Activated CD4-positive, alpha-beta T cell treated with anti-CD3 and anti-CD28 coated beads, Interleukin-2, Interleukin-4, amounts not matched to agents 100 ng/mL and 50 ng/mL, durations not matched to agents 16 hours and 8 hours (primary cell): ENCODE measurements around the gene NBPF9.
"Not testable (repeated sequence)": the region's sequence is repeated elsewhere in the genome, so short reads cannot be mapped to it uniquely, and the experiment has no call there.

Experiments used
- DNase-seq: peaks from one replicate; pipeline ENCODE4 v3.0.0-alpha.2; 2020; ENCODE audit warnings: low spot score

Gene NBPF9, protein sequence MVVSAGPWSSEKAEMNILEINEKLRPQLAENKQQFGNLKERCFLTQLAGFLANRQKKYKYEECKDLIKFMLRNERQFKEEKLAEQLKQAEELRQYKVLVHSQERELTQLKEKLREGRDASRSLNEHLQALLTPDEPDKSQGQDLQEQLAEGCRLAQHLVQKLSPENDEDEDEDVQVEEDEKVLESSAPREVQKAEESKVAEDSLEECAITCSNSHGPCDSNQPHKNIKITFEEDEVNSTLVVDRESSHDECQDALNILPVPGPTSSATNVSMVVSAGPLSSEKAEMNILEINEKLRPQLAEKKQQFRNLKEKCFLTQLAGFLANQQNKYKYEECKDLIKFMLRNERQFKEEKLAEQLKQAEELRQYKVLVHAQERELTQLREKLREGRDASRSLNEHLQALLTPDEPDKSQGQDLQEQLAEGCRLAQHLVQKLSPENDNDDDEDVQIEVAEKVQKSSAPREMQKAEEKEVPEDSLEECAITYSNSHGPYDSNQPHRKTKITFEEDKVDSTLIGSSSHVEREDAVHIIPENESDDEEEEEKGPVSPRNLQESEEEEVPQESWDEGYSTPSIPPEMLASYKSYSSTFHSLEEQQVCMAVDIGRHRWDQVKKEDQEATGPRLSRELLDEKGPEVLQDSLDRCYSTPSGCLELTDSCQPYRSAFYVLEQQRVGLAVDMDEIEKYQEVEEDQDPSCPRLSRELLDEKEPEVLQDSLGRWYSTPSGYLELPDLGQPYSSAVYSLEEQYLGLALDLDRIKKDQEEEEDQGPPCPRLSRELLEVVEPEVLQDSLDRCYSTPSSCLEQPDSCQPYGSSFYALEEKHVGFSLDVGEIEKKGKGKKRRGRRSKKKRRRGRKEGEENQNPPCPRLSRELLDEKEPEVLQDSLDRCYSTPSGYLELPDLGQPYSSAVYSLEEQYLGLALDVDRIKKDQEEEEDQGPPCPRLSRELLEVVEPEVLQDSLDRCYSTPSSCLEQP (N-terminal part only)

DNA sequence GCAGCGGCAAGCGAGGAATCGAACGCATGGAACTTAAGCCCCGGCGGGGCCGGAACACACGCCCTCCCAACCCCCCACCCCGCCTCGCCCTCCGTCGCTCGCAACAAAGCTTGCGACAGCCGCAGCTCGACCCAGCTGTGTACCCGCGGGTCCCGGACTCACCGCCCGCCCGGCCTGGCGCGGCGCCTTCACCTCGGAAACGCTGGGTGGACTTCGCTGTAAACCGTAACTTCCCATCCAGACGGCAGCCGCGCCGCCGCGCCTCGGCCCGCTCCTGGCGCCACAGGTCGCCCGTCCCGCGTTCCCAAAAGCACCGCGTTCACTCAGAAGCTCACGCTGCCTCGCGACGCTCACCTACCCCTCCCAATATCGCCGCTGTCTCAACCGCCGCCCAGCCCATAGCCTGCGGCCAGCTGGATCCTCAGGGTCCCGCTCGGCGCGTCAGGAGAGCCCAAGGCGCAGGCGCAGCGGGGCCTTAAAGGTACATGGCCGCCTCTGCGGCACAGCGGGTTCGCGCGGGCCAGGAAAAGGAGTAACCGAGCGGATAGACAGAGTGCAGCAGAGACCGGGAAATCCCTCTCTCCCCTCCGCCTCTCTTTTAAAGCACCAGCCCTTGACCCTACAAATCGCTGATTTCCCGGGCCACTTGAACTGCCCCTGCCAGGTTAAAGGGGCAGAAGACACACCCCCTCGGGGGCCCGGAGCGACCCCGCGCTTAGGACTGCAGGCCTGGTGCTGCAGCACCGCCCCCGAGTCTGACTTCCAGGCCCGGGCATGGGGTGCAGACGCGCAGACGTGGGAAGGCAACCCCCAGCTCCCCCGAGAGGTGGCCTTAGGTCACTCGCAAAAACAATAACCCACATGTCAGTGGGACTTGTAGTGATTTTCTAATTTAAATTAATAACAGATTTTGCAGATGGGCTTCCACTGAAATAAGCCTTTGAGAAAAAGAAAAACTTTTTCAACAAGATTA, at the start of gene NBPF9:
Gene NBPF9, minus strand, starts transcription at position 443 of the 973 bp plus-strand sequence. CDS start 21,412 bp downstream, outside the sequence.
- peak; percentile 40 for DNase-seq

DNA sequence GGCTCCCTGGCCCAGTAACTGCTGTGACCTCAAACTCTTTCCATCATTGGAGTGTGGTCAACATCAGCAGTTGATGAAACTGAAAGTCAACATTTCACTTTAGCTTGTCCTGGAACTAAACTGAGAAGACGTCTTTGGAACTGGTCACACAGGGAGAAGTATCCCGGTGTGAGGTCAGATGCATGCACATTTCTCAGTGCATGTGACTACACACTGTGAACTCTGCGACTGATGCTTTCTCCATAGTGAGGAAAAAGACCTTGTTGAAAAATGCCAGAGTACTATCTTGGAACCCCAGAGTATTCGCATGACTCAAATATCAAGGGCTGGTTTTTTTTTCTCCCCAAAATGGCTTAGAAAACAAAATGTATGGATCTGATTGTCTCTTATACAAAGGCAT, 46.6 kb upstream of the NBPF9 start:
- DNase-seq: not testable (repeated sequence)

DNA sequence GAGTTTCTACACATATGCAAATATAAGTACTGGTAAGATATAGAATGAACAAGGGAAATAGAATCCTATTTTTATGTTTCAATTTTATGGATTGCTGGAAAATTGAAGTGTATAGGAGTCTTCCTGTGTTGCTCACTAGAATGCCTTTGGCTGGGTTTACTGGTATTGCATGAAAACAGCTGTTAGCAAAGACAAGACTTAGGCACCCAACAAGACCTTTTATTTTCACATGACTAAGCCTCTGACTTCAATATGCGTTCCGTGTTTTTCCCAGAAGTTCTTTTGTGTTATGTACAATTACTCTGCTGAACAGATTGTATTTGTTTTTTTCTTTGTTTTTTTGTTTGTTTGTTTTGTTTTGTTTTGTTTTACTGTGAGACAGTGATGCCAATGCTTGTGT, 34.2 kb upstream of the NBPF9 start:
- not testable (repeated sequence) for DNase-seq

DNA sequence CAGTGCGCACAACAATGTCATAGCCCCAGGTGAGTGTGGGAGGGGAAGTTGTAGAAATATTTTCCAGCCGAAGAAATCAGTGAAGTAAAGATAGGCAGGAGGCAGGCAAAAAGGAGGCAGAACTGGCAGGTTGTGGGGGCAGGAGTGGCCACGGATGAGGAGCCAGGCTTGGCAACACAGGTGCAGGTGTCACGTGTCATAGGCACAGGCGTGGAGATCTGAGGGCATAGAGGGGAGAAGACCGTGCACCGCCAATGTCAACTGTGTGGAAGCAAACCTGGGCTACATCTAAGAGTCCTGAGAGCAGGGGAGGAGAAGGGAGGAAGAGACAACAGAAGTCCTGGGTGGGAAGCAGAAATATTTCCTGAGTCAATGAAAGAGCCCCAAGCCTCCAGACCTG, 27.6 kb upstream of the NBPF9 start:
- not testable (repeated sequence) for DNase-seq

DNA sequence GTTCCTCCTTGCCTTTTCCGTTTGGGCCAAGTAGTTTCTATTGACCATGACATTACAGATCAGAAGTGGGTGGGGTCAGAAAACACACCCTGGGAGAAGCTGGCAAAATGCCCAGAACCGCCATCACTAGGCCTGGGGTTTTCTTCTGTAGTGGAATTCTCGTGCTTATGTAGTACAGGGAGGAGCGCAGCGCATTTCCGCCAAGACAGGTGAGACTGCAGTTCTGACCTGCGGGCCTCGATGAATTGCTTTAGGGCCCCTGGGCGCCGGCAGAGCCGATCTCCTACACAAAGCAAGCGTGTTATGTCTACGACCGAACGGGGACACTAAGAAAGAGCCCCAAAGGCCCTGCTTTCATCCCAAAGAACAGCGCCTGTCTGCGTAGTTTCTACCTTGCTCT, 25.9 kb upstream of the NBPF9 start:
- not testable (repeated sequence) for DNase-seq

DNA sequence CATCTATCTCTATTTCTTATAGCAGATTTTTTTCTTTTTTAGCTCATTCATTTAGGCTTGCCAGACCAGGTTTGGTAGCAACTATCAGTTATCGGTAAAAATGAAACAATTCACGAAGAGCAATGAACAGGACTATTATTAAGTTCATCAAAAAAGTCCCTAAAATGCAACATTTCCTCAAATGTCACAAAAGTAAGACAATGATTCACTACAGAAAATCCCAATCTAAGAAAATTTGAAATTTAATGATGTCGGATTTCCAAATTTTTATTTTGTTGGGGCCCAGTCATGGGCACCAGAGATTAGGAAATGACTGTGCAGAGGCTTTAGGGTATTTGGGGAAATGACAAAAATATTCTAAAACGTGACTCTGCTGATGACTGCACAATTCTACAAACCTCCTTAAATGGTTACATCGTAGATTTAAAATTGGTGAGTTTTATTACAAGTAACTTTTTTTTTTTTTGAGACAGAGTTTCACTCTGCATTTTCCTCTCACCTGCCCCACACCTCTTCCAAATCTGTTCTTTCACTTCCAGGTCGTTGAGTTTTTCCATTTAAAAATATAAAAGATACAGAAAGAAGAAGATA, 23.3 kb upstream of the NBPF9 start:
- not testable (repeated sequence) for DNase-seq

DNA sequence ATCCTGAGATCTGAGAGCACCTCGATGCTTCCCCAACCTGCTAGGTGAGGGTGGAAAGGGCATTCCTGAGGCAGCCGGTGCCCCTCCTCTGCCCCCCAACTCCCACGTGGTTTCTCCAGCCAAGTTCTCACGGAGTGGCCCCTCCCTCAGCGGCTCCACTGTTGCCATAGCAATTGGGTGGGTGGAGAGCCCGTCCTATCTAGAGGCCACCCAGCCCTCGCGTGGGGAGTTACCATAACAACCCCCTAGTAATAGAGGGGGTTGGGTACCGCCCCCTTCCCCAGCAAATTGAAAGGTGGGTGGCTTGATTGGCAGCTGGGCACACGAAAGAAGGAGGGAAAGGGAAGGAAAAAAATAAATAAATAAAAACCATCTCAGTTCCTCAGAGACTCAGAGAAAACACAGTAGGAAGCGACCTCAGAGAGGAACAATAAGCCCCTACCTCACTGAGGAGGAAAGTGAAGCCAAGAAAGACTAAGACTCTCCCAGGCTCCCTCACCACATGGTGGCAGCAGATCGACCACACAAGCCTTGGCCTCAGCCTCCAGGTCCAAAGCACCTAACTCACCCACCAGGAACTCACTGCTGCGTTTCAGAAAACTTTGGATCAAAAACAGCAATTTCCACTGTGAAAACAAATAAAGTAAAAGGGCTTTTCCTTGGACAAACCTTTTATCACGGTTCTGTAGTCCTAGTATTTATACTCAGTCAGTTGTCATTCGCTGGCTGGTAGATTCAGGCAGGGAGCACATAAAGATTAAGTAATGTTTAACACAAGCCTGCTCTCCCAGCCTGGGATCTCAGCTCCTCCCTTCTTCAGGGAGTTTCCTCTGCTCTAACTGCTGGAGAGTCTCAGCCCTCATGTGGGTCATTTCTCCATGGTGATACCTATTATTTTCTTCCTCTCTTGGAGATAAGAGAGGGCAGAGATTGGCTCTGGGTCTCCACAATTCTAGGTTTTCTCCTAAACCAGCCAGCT, 20.9 kb upstream of the NBPF9 start:
- not testable (repeated sequence) for DNase-seq

DNA sequence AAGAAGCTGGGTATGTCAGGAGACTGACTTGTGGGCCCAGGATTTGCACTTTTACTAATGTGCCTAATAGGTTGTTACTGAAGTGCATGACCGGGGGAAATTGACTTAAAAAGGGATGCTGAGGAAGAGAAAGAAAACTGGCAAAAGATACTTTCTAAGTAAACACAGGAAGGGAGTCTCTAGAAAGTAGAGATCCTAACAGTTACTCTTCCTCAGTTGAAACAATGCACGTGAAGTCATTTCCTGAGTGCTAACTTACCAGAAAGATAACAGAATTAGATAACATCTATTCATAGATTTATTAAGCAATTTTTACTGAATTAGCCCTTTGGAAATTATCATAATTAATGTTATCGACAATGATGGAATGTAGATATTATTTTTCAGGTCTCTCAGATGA, 9.5 kb upstream of the NBPF9 start:
- not testable (repeated sequence) for DNase-seq

DNA sequence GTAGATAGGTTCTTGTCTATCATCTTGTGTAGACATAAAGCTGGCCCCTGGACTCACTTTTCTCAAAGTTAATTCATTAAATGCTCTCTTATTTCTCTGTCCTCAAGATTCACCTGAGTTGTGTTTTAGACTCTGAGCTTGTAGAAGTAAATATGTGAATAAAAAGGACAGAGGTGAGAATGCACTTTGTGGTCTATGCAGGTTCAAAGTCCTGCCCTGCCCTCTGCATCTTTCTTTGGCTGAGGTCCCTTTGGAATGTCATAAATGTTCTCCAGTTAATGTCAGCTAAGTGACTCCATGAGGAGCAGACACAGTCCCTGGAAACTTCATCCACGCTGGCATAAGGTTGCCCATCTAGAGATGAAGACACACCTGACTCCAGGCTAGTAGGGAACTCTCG, 7.0 kb upstream of the NBPF9 start:
- DNase-seq: not testable (repeated sequence)

DNA sequence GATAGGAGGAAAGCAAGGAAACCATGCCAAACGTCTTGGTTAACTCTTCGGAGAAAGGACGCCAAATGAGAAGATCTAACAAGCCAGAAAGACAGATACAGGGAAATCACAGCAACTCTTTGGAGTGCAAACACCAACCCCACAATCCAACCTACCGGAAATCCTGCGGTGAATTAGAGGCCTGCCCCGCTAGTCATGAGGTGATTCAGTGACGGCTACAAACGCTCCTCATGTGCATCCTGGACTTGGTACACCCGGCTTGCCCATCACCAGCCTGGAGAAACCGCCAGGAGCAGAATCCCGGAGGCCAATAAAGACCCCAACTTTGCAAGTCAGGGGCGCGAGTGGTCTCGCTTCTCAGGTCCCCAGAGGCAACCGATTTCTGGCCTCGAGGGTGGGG, 777 bp downstream of the NBPF9 start:
- peak; percentile 60 for DNase-seq

DNA sequence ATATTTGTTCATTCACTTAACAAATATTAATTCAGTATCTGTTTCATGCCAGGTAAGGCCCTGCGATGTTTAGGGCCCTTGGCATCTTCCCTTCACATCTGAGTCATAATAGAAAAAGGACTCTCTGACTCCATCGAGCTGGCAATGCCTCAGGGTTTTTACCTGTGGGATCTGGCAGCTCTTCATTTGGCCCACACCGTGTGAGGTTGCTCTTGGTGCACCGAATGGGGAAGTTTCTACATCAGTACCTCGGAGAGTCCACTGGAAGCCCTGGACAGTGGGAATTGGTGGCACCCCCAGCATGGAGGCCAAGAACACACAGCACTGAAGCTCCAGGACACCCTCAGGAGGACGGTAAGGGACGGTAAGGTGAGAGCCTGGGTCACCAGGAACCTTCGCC, 5.1 kb downstream of the NBPF9 start:
- DNase-seq: not testable (repeated sequence)

DNA sequence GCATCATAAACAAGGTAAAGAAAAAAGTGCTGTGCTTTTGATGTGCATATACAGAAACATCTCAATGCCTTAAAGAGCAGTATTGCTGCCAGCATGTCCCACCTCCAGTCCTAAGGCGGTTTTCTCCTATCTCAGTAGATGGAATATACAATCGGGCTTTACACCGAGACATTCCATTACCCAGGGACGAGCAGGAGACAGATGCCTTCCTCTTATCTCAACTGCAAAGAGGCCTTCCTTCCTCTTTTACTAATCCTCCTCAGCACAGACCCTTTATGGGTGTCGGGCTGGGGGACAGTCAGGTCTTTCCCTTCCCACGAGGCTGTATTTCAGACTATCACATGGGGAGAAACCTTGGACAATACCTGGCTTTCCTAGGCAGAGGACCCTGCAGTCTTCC, 10.2 kb downstream of the NBPF9 start:
- not testable (repeated sequence) for DNase-seq

DNA sequence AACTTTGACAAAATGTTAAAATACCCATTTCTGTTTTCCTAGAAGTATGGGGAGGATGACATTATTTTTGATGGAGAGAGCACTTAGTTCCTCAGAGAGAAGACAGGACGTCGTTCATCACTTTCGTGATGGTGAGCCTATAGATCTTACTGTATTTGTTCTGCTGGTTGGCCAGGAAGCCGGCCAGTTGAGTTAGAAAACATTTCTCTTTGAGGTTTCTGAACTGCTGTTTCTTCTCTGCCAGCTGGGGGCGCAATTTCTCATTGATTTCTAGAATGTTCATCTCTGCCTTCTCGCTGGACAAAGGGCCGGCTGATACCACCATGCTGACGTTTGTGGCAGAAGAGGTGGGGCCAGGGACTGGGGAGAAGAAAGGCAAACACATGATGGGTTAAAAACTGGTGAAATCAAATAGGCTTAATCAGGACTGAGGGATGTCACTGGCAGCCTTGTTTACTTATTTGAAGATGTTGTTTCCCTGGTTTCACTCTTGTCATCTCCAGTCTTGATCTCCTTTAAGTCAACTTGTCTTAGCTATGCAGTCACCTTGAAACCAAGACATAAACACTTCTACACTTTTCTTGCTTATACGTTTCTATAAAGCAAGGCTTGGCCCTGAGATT, 27.7 kb downstream of the NBPF9 start:
- not testable (repeated sequence) for DNase-seq

DNA sequence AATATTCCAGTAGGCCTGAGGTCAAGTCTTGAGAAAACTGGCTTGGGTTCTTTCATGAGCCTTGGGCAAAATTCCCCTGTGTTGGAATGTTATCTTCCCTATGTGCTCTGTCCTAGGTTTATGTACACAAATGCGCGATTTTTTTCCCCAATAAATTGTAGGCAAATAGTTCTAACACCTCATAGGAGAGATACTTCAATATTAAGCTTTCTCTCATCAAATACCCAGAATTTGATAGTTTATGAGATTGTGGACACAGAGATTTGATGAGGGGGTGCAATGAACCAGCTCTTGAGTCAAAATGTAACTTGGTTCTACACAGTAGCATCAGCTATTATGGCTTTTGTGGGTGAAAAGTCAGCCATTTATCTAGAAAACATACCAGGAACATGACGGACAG, 38.7 kb downstream of the NBPF9 start:
- peak; percentile 4 for DNase-seq

DNA sequence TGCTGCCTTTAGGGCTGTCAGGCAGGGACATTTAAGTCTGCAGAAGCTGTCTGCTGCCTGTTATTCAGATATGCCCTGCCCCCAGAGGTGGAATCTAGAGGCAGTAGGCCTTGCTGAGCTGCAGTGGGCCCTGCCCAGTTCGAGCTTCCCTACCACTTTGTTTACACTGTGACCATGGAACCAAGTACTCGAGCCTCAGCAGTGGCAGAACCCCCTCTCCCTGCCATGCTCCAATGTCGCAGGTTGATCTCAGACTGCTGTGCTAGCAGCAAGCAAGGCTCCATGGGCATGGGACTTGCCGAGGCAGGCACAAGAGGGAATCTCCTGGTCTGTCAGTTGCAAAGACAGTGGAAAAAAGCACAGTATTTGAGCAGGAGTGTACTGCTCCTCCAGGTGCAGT, 60.3 kb downstream of the NBPF9 start:
- DNase-seq: not testable (repeated sequence)

DNA sequence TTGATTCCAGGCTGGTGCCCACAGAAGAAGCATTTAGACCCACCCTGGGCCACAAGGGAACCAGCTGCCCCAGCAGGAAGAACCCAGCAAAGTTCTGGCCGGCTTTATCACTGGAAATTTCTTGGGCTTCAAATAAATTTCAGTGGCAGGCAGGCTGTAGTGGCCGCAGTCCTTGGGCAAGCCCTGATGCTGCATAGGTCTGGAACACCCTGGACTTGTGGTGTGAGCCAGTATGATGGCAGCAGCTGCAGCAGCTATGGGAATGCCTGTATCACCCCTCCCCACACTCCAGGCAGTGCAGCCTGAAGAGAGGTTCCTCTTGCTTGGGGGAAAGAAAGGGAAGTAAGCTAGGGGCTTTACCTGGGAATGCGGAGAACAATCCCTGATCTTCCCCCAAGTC, 69.4 kb downstream of the NBPF9 start:
- not testable (repeated sequence) for DNase-seq

DNA sequence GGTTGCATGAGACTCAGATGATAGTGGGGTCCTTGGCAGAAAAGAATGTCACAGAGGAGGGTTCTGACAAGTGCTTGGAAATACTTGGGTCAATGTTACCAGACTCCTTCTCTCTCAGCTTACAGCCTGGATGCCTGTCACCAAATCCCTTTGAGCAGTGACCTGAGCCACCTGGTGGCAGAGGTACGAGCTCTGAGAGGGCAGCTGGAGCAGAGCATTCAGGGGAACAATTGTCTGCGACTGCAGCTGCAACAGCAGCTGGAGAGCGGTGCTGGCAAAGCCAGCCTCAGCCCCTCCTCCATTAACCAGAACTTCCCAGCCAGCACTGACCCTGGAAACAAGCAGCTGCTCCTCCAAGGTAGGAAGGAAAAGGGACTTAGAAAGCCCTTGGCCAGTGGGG, 79.0 kb downstream of the NBPF9 start:
- DNase-seq: not testable (repeated sequence)

DNA sequence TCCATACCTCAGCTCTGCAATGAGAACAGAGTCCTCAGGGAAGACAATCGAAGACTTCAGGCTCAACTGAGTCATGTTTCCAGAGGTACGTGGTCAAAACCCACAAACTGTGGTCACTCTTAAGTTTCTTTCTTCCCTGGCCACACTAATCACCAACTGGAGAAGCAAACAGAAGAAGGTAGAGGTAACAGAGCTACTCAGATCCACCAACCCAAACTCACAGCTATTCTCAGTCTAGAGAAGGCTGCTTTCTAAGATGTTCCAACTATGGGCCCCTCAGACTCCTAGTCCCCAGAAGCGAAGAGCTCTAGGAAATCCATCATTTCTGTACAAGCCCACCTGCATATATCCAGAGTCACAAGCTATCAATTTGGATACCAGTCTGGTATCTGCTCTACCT, 84.8 kb downstream of the NBPF9 start:
- not testable (repeated sequence) for DNase-seq

DNA sequence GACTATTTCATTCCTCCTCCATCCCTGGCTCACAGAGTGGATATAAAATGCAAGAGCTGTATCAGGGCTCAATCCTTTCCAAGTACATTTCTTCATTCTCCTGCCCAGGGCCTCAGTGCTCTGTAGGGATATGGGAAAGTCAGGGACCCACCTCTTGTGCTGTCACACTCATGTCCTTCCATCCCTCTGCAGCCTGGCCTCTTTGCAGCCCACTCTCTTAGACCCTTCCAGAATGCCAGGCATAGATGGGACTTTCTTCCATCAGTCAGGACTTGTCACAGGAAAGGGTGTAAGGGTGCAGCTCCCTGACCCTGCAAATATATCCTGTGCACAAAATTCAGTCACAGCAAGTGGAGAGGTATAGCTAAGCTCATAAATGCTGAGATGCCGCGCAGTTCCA, 86.7 kb downstream of the NBPF9 start:
- DNase-seq: not testable (repeated sequence)
